Stimulated activated CD4-positive, alpha-beta T cell treated with anti-CD3 and anti-CD28 coated beads, Interleukin-2, amount 100 ng/mL, for 24 hours (primary cell): Measurements from ENCODE around the gene GSTM4.

Source experiments
- DNase-seq, 2 donors: peaks; one replicate each; pipeline ENCODE4 v3.0.0-alpha.2; 2020

GSTM4 gene

GRCh38 chr1:109625176-109625575 lies 30.7 kb upstream of the GSTM4 start:
- no peak for DNase-seq

GRCh38 chr1:109625601-109626560 lies 30.0 kb upstream of the GSTM4 start:
- DNase-seq, result no peak

- DNase-seq, result no peak
These were observed 29.1 kb upstream of the GSTM4 start for GRCh38 chr1:109626682-109627408.

- DNase-seq, result no peak
These were observed 28.1 kb upstream of the GSTM4 start for GRCh38 chr1:109627692-109628399.

- DNase-seq, result no peak
These were observed 27.2 kb upstream of the GSTM4 start for GRCh38 chr1:109628540-109629321.

- DNase-seq, result no peak
These were observed 26.4 kb upstream of the GSTM4 start for GRCh38 chr1:109629372-109630030.

- DNase-seq, result peak; percentile 38 to 53
These were observed 25.6 kb upstream of the GSTM4 start for GRCh38 chr1:109630081-109630897.

GRCh38 chr1:109630898-109631512 lies 24.9 kb upstream of the GSTM4 start:
- DNase-seq, result no peak

GRCh38 chr1:109631513-109632505 lies 24.1 kb upstream of the GSTM4 start:
- DNase-seq, result no peak

GRCh38 chr1:109632671-109633346 lies 23.1 kb upstream of the GSTM4 start:
- DNase-seq, result peak in 1 of 2 donors; percentile 13

GRCh38 chr1:109634292-109634691 lies 21.6 kb upstream of the GSTM4 start:
- peak in 1 of 2 donors; percentile 17 for DNase-seq

GRCh38 chr1:109634771-109635750 lies 20.8 kb upstream of the GSTM4 start:
- DNase-seq, result peak in 1 of 2 donors; percentile 23

GRCh38 chr1:109635862-109636200 lies 20.1 kb upstream of the GSTM4 start:
- peak in 1 of 2 donors; percentile 15 for DNase-seq

GRCh38 chr1:109636201-109636952 lies 19.5 kb upstream of the GSTM4 start:
- peak in 1 of 2 donors; percentile 10 for DNase-seq

GRCh38 chr1:109637446-109637845 lies 18.5 kb upstream of the GSTM4 start:
- peak in 1 of 2 donors; percentile 12 for DNase-seq

- no peak for DNase-seq
These were observed 16.6 kb upstream of the GSTM4 start for GRCh38 chr1:109639063-109639840.
